ENCODE measurements around the gene PTPN14.

PTPN14 gene

GRCh38 chr1:214396330-214396729 lies 155.1 kb downstream of the PTPN14 start:
- ChIA-PET POLR2A (interaction anchor here (1.9 kb wide), 1 partner anchor 153 kb away, joined by 5 read pairs; no protein-coding TSS in a partner anchor), CTCF (interaction anchor here (0.8 to 1.5 kb wide), 3 partner anchors 9 to 198 kb away, joined by 3 to 5 read pairs (median 4); no protein-coding TSS in a partner anchor)
- no peak overlapping the region for H3K4me3 ChIP-seq (ENCODE audit: low read depth, low read length)
- peaks cover 0 to 37% of the 10 kb centered on the region in 2 experiments for H3K36me3 ChIP-seq (ENCODE audit: control insufficient read depth in 2 of 2, insufficient read depth in 1 of 2, low read length in 2 of 2)
- no peak overlapping the region for H3K27ac ChIP-seq (ENCODE audit: extremely low read depth, low read depth, low read length)
- H3K9me3 ChIP-seq (ENCODE audit: control insufficient read depth, insufficient read depth, low read depth, low read length), result no peaks in the 10 kb centered on the region
- H3K4me1 ChIP-seq (ENCODE audit: control insufficient read depth, insufficient read depth, low read length), result peaks cover 12% of the 10 kb centered on the region
- TF ChIP-seq ZNF274 (IDR thresholded peaks at IDR 0.05; ENCODE audit: low read length), result no peak
- no peak for TF ChIP-seq ZNF274 (tag by site-specific recombination; IDR thresholded peaks at IDR 0.05; ENCODE audit: borderline replicate concordance)
- TF ChIP-seq BCL6B (tag by site-specific recombination; IDR thresholded peaks at IDR 0.05), result no peak
- peak; percentile 76 for TF ChIP-seq ZNF629 (tag by site-specific recombination; IDR thresholded peaks at IDR 0.05)
- no peak for TF ChIP-seq ZNF426 (tag by site-specific recombination; IDR thresholded peaks at IDR 0.05)
- TF ChIP-seq ZNF639 (tag by site-specific recombination; IDR thresholded peaks at IDR 0.05), result no peak
- TF ChIP-seq, protein P1, sequence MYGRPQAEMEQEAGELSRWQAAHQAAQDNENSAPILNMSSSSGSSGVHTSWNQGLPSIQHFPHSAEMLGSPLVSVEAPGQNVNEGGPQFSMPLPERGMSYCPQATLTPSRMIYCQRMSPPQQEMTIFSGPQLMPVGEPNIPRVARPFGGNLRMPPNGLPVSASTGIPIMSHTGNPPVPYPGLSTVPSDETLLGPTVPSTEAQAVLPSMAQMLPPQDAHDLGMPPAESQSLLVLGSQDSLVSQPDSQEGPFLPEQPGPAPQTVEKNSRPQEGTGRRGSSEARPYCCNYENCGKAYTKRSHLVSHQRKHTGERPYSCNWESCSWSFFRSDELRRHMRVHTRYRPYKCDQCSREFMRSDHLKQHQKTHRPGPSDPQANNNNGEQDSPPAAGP (tag by site-specific recombination; IDR thresholded peaks at IDR 0.05), result no peak
- TF ChIP-seq ZNF157 (tag by site-specific recombination; IDR thresholded peaks at IDR 0.05), result no peak
- TF ChIP-seq ZNF670 (tag by site-specific recombination; IDR thresholded peaks at IDR 0.05; ENCODE audit: low read depth), result no peak
- no peak for TF ChIP-seq TCF7L2 (IDR thresholded peaks at IDR 0.05; ENCODE audit: borderline replicate concordance, low read depth, low read length)
- TF ChIP-seq TRIM28 (IDR thresholded peaks at IDR 0.05; ENCODE audit: borderline replicate concordance, low read length), result peak; percentile 14; the same call in 1 of the 2 replicates
- no peak for TF ChIP-seq ZNF350 (tag by site-specific recombination; IDR thresholded peaks at IDR 0.05)
- no peak for TF ChIP-seq ZNF391 (tag by site-specific recombination; IDR thresholded peaks at IDR 0.05; ENCODE audit: borderline replicate concordance, low read depth)
- no peak for TF ChIP-seq ZNF768 (tag by site-specific recombination; IDR thresholded peaks at IDR 0.05)
- no peak for TF ChIP-seq ZNF707 (tag by site-specific recombination; IDR thresholded peaks at IDR 0.05)
- no peak for TF ChIP-seq ZNF830 (tag by site-specific recombination; IDR thresholded peaks at IDR 0.05; ENCODE audit: low read depth)
- TF ChIP-seq, protein P2, sequence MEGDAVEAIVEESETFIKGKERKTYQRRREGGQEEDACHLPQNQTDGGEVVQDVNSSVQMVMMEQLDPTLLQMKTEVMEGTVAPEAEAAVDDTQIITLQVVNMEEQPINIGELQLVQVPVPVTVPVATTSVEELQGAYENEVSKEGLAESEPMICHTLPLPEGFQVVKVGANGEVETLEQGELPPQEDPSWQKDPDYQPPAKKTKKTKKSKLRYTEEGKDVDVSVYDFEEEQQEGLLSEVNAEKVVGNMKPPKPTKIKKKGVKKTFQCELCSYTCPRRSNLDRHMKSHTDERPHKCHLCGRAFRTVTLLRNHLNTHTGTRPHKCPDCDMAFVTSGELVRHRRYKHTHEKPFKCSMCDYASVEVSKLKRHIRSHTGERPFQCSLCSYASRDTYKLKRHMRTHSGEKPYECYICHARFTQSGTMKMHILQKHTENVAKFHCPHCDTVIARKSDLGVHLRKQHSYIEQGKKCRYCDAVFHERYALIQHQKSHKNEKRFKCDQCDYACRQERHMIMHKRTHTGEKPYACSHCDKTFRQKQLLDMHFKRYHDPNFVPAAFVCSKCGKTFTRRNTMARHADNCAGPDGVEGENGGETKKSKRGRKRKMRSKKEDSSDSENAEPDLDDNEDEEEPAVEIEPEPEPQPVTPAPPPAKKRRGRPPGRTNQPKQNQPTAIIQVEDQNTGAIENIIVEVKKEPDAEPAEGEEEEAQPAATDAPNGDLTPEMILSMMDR (tag by site-specific recombination; IDR thresholded peaks at IDR 0.05), result no peak
- TF ChIP-seq SP7 (tag by site-specific recombination; IDR thresholded peaks at IDR 0.05), result peak; percentile 32; the same call in 1 of the 2 replicates
- TF ChIP-seq SETDB1 (IDR thresholded peaks at IDR 0.05; ENCODE audit: insufficient read length, low read length), result no peak
- no peak for TF ChIP-seq ZSCAN23 (tag by site-specific recombination; IDR thresholded peaks at IDR 0.05)
- TF ChIP-seq PRDM10 (tag by site-specific recombination; IDR thresholded peaks at IDR 0.05), result 0 out of 2 replicates have a peak, but pooled peaks have one; percentile 20
- TF ChIP-seq GLIS1 (tag by site-specific recombination; IDR thresholded peaks at IDR 0.05), result no peak
- TF ChIP-seq ZNF2 (tag by site-specific recombination; IDR thresholded peaks at IDR 0.05), result no peak
- peak; percentile 75; the same call in 1 of the 2 replicates for TF ChIP-seq ZNF10 (tag by site-specific recombination; IDR thresholded peaks at IDR 0.05)
- TF ChIP-seq, protein P3, sequence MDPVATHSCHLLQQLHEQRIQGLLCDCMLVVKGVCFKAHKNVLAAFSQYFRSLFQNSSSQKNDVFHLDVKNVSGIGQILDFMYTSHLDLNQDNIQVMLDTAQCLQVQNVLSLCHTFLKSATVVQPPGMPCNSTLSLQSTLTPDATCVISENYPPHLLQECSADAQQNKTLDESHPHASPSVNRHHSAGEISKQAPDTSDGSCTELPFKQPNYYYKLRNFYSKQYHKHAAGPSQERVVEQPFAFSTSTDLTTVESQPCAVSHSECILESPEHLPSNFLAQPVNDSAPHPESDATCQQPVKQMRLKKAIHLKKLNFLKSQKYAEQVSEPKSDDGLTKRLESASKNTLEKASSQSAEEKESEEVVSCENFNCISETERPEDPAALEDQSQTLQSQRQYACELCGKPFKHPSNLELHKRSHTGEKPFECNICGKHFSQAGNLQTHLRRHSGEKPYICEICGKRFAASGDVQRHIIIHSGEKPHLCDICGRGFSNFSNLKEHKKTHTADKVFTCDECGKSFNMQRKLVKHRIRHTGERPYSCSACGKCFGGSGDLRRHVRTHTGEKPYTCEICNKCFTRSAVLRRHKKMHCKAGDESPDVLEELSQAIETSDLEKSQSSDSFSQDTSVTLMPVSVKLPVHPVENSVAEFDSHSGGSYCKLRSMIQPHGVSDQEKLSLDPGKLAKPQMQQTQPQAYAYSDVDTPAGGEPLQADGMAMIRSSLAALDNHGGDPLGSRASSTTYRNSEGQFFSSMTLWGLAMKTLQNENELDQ (tag by site-specific recombination; IDR thresholded peaks at IDR 0.05; ENCODE audit: low read depth), result no peak

All from HEK293 (cell line).